ENCODE data around the gene PRIM1.

- no peak for TF ChIP-seq POLR2A (IDR thresholded peaks at IDR 0.05)
- TF ChIP-seq CTCF (IDR thresholded peaks at IDR 0.05) = no peak
Observed at GRCh38 chr12:56775638-56776037, 23.5 kb upstream of the PRIM1 start.

Measured in lower leg skin (tissue), 3 donors.